GM23248 (cell line): Measurements from ENCODE around the gene SARDH.

Source experiments
- EZH2 ChIP-seq: fragments of 200-600 bp; sonication (generic); IDR thresholded peaks from 2 replicates; pipeline ENCODE4 v1.6.1; 2018; ENCODE audit warnings: antibody characterized with exemption, mild to moderate bottlenecking; ENCODE audit not compliant: insufficient read depth, poor library complexity, severe bottlenecking
- EZH2phosphoT487 ChIP-seq: fragments of 200-600 bp; sonication (generic); IDR thresholded peaks from 2 replicates; pipeline ENCODE4 v1.6.1; 2018; ENCODE audit warnings: antibody characterized with exemption, moderate library complexity, mild to moderate bottlenecking, low read depth; ENCODE audit not compliant: insufficient read depth

- no peak for TF ChIP-seq EZH2
- no peak for TF ChIP-seq EZH2phosphoT487
Measured at GRCh38 chr9:133670466-133670865, 67.7 kb downstream of the SARDH start.
